GM21529 (cell line): ENCODE measurements around the gene NCLN.
A peak's percentile ranks its signal among the peaks of the same experiment; 100 is the strongest.
"Not testable (repeated sequence)": the region's sequence is repeated elsewhere in the genome, so short reads cannot be mapped to it uniquely, and the experiment has no call there.

Source experiments
- ATAC-seq: cut with Tn5 transposase; IDR thresholded peaks from one replicate; pipeline ENCODE4 v1.9.1; 2021; ENCODE audit not compliant: unreplicated experiment

The NCLN gene

GRCh38 chr19:3183721-3184641, 1.7 kb upstream of the NCLN start:
- ATAC-seq, result no peak

GRCh38 chr19:3184847-3185460, 776 bp upstream of the NCLN start:
- ATAC-seq, result peak; percentile 26

- no peak for ATAC-seq
These were observed 494 bp downstream of the NCLN start for GRCh38 chr19:3186160-3186688.

- no peak for ATAC-seq
These were observed 1.3 kb downstream of the NCLN start for GRCh38 chr19:3186891-3187661.

GRCh38 chr19:3187662-3188511, 2.2 kb downstream of the NCLN start:
- ATAC-seq, result no peak

GRCh38 chr19:3188627-3189596, 3.2 kb downstream of the NCLN start:
- ATAC-seq, result no peak

- ATAC-seq, result no peak
These were observed 4.2 kb downstream of the NCLN start for GRCh38 chr19:3189702-3190469.

- no peak for ATAC-seq
These were observed 4.7 kb downstream of the NCLN start for GRCh38 chr19:3190470-3190770.

GRCh38 chr19:3190921-3191805, 5.4 kb downstream of the NCLN start:
- no peak for ATAC-seq

GRCh38 chr19:3191806-3192104, 6.0 kb downstream of the NCLN start:
- not testable (repeated sequence) for ATAC-seq

GRCh38 chr19:3192228-3192635, 6.5 kb downstream of the NCLN start:
- no peak for ATAC-seq

- ATAC-seq, result no peak
These were observed 7.0 kb downstream of the NCLN start for GRCh38 chr19:3192684-3193083.

- ATAC-seq, result no peak
These were observed 7.8 kb downstream of the NCLN start for GRCh38 chr19:3193256-3194105.

- no peak for ATAC-seq
These were observed 8.7 kb downstream of the NCLN start for GRCh38 chr19:3194106-3195087.

- ATAC-seq, result no peak
These were observed 10.6 kb downstream of the NCLN start for GRCh38 chr19:3196064-3196932.
